ENCODE measurements around the gene PRRG4.

- TF ChIP-seq ZZZ3 (CRISPR knock-in tag; IDR thresholded peaks at IDR 0.05; ENCODE audit: borderline replicate concordance), result no peak
- TF ChIP-seq PHF8 (CRISPR knock-in tag; IDR thresholded peaks at IDR 0.05), result no peak
- no peak for TF ChIP-seq ZBTB44 (CRISPR knock-in tag; IDR thresholded peaks at IDR 0.05)
- TF ChIP-seq IRF1 (CRISPR knock-in tag; IDR thresholded peaks at IDR 0.05; ENCODE audit: low read depth), result no peak
- TF ChIP-seq DPF2 (CRISPR knock-in tag; IDR thresholded peaks at IDR 0.05; ENCODE audit: borderline replicate concordance, low read depth), result no peak
- no peak for TF ChIP-seq NR1H2 (CRISPR knock-in tag; IDR thresholded peaks at IDR 0.05; ENCODE audit: borderline replicate concordance, low read depth)
- no peak for TF ChIP-seq DRAP1 (CRISPR knock-in tag; IDR thresholded peaks at IDR 0.05)
- no peak for TF ChIP-seq ZNF691 (CRISPR knock-in tag; IDR thresholded peaks at IDR 0.05; ENCODE audit: borderline replicate concordance, low read depth)
- TF ChIP-seq E2F1 (CRISPR knock-in tag; IDR thresholded peaks at IDR 0.05), result no peak
- no peak for TF ChIP-seq PREB (CRISPR knock-in tag; IDR thresholded peaks at IDR 0.05)
Measured at GRCh38 chr11:32792111-32792947, 37.4 kb upstream of the PRRG4 start.
